ENCODE data around the gene KRTDAP. TPM values are rescaled to one million over a fixed set of nuclear protein-coding genes. Genes with fewer than 3 reads are reported as not detected.

Gene KRTDAP
- total RNA-seq, 4 donors from 2014 or later: 2.7 TPM; not detected in 3

DNA sequence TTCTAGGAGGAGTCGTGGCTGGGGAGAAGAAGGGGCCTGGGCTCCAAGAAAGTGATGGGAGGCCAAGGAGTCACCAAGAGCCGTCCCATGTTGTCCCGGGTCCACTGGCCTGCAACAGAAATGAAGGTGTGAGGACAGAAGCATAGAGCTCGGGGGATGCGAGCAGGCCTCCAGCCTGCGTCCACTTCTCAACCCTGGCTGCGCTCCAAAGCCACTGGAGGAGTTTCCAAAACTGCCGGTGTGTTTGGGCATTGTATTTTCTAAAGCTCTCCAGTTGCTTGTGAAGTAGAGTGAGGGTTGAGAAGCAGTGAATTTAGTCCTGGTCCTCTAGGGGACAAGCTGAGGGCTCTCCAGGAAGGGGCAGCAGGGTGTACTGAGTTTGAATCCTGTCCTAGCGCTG is 29.2 kb downstream of the KRTDAP start:
- Histone ChIP-seq H3K27me3 (no peaks in the 10 kb centered on the region), H3K4me1 (peaks cover 21 to 31% of the 10 kb centered on the region in 2 donors), H3K36me3 (no peaks in the 10 kb centered on the region), H3K4me3 (replicated peaks in 1 of 3) (no peak overlapping the region), H3K27ac (peak overlapping the region in 1 of 3 donors; percentile 22), H3K9me3 (no peaks in the 10 kb centered on the region)
- 28 to 33% methylated on average over 9 of the region's 9 CpGs for WGBS, 2 donors
- intact Hi-C loops (cut with DNase I): no loop called here
- peak; percentile 82 for DNase-seq
- TF ChIP-seq POLR2A (IDR thresholded peaks at IDR 0.05): no peak
- TF ChIP-seq, protein P1, sequence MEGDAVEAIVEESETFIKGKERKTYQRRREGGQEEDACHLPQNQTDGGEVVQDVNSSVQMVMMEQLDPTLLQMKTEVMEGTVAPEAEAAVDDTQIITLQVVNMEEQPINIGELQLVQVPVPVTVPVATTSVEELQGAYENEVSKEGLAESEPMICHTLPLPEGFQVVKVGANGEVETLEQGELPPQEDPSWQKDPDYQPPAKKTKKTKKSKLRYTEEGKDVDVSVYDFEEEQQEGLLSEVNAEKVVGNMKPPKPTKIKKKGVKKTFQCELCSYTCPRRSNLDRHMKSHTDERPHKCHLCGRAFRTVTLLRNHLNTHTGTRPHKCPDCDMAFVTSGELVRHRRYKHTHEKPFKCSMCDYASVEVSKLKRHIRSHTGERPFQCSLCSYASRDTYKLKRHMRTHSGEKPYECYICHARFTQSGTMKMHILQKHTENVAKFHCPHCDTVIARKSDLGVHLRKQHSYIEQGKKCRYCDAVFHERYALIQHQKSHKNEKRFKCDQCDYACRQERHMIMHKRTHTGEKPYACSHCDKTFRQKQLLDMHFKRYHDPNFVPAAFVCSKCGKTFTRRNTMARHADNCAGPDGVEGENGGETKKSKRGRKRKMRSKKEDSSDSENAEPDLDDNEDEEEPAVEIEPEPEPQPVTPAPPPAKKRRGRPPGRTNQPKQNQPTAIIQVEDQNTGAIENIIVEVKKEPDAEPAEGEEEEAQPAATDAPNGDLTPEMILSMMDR (IDR thresholded peaks at IDR 0.05): no peak

DNA sequence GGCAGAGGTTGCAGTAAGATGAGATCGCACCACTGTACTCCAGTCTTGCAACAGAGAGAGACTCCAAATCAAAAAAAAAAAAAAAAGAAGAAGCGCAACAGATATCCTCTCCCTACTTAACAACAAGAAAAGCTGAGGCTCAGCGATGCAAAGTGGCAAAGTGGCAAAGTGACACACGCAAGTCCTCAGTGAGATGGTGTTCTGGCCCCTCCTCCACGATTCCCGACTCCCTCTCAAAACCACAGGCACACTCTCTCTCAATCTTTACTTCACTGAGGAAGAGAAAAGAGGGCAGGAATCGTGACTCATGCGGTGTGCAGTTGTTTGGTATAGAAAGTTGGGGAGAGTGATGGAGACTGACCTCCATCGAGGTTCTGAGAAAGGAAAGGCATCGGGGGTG is 29.7 kb downstream of the KRTDAP start:
- Histone ChIP-seq H3K27me3 (no peaks in the 10 kb centered on the region), H3K4me1 (peaks cover 21 to 31% of the 10 kb centered on the region in 2 donors), H3K36me3 (no peaks in the 10 kb centered on the region), H3K27ac (no peak overlapping the region), H3K9me3 (no peaks in the 10 kb centered on the region), H3K4me3 (replicated peaks in 1 of 3) (no peak overlapping the region)
- intact Hi-C loops (cut with DNase I): no loop called here
- TF ChIP-seq, protein P1 (IDR thresholded peaks at IDR 0.05): no peak
- no peak for TF ChIP-seq POLR2A (IDR thresholded peaks at IDR 0.05)
- WGBS, 2 donors: 77 to 79% methylated on average over 10 of the region's 10 CpGs
- no peak for DNase-seq

DNA sequence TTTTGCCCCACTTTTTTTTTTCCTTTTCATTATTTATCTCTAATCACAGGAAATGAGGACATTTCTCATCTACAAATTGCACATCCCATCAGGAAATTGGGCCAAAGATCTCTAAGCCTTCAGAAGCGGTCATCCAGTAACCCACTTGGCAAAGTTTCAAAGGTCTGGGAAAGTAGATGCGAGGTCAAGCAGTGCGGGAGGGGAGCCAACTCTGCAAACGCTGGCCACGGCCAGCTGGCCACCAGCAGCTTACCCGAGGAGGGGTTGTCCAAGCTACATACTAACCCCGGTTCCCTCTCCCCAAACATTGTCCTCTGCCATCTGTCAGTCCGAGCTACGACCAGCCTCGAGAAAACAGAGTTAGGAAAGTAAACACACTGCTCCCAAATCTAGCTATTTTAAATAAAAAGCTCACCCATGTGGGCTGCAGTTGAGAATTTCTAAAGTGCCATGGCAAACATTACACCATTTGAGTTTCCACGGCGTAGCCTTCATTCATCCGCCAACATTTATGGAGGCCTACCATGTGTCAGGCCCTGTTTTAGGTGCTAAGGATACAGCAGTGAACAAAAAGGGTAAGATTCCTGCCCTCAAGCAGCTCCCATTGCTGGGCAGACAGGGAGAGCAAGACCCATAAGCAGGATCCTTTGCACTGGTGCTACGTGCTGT is 30.7 kb downstream of the KRTDAP start:
- peak overlapping the region in 2 of 3 donors; percentile 55 to 61 for H3K27ac ChIP-seq
- H3K36me3 ChIP-seq: no peaks in the 10 kb centered on the region
- H3K9me3 ChIP-seq: no peaks in the 10 kb centered on the region
- TF ChIP-seq POLR2A (IDR thresholded peaks at IDR 0.05): no peak
- no peak overlapping the region for H3K4me3 ChIP-seq (replicated peaks in 1 of 3)
- WGBS, 2 donors: 25 to 35% methylated on average over 14 of the region's 14 CpGs
- H3K27me3 ChIP-seq: no peaks in the 10 kb centered on the region
- intact Hi-C loops (cut with DNase I): no loop called here
- DNase-seq: peak; percentile 70 to 83
- peaks cover 21 to 31% of the 10 kb centered on the region in 2 donors for H3K4me1 ChIP-seq

DNA sequence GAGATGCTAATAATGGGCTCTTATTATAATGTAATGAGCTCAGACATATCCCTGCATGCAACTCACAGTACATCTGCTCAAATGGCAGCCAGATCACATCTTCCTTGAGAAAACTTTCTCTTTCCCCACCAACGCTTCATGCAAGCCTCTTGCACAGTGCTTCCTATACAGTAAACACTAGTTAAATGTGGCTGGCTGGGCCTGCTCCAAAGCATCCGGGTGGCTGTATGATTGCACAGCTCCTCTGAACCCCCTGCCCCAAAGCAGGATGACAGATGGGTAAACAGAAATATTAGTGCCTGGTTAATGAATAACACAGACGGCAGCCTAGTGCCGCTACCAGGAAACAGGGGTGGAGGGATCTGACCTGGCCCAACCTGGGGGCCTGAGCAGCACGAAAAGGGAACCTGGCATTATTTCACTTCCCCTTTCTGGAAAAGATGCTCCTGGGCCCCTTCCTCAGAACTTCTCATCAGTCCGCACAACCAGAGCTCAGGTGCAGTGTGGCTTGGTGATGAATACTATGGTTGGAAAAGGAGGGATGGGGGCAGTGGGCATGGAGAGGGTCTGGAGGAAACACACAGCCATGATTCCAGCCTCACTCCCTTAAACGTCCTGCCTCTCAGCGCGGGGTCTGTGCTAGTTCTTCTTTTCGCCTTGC is 31.4 kb downstream of the KRTDAP start:
- DNase-seq: no peak
- intact Hi-C loops (cut with DNase I): no loop called here
- H3K4me1 ChIP-seq: peaks cover 21 to 31% of the 10 kb centered on the region in 2 donors

DNA sequence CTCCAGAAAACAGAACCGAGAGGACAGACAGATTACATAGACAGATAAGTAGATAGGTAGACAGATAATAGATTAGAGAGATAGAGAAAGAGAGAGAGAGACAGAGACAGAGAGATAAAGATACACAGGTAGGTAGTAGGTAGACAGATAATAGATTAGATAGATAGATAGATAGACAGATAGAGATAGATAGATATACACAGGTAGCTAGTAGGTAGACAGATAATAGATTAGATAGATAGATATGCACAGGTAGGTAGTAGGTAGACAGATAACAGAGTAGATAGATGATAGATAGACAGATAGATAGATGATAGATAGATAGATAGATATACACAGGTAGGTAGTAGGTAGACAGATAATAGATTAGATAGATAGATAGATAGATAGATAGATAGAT is 32.1 kb downstream of the KRTDAP start:
- WGBS, 2 donors: 76 to 82% methylated on average over 1 of the region's 1 CpG
- H3K4me3 ChIP-seq (replicated peaks in 1 of 3): no peak overlapping the region

More for the DNA sequence above, 31.4 kb downstream of the KRTDAP start:
- WGBS, 2 donors: 46 to 63% methylated on average over 9 to 10 of the region's 10 CpGs
- Histone ChIP-seq H3K27ac (peak overlapping the region in 2 of 3 donors; percentile 13 to 43), H3K9me3 (no peaks in the 10 kb centered on the region), H3K36me3 (no peaks in the 10 kb centered on the region), H3K4me3 (replicated peaks in 1 of 3) (no peak overlapping the region), H3K27me3 (no peaks in the 10 kb centered on the region)
- TF ChIP-seq POLR2A (IDR thresholded peaks at IDR 0.05): no peak
- TF ChIP-seq, protein P1 (IDR thresholded peaks at IDR 0.05): no peak

More for the DNA sequence above, 32.1 kb downstream of the KRTDAP start:
- TF ChIP-seq, protein P1 (IDR thresholded peaks at IDR 0.05): no peak
- no peak for TF ChIP-seq POLR2A (IDR thresholded peaks at IDR 0.05)
- Histone ChIP-seq H3K4me1 (peaks cover 21 to 31% of the 10 kb centered on the region in 2 donors), H3K36me3 (no peaks in the 10 kb centered on the region), H3K27ac (no peak overlapping the region), H3K27me3 (no peaks in the 10 kb centered on the region), H3K9me3 (no peaks in the 10 kb centered on the region)
- no peak for DNase-seq
- intact Hi-C loops (cut with DNase I): no loop called here

All from thyroid gland (tissue), 4 donors.